ENCODE data around the gene HNRNPM.
"Not testable (repeated sequence)": the region's sequence is repeated elsewhere in the genome, so short reads cannot be mapped to it uniquely, and the experiment has no call there.

HNRNPM gene

GRCh38 chr19:8513036-8513686, 68.4 kb downstream of the HNRNPM start:
- no peak for DNase-seq

DNA sequence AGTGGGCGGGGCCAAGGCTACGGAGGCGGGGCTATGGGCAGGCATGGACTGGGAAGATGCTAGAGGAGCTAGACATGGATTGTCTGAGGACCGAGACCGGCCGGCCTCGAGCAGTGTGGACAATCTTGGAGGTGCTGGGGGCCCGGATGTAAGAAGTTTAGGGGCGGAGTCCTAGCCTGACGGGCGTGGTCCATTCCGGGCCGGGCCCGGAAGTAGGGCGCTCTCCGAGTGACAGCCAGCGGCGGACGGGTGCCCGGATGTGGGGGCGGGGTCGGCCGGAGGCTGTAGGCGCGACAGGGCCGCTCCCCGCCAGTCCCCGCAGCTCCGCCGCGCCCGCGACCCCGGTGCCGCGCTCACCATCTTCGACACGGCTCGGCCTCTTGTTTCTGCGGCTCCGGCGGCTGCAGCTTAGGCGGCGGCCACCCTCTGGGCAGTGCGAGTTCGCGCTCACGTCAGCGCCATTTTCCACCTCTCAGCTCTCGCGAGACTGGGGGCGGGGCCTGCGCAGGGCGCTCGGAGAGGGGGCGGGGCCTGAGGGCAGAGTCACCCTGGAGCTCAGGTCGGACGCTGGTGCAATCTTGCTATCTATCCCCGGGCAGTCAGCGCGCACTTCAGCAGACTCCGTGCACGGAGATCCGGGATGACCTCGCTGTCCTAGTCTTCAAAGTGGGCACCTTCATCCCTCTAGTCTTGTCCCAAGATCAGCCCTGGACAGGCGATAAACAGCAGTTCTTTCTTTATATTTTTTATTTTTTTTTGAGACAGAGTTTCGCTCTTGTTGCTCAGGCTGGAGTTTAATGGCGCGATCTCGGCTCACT, 69.1 kb downstream of the HNRNPM start, which contains the start of gene ZNF414:
Gene ZNF414 (minus strand): TSS at position 481 of the 818 bp plus-strand sequence. CDS start 121 bp downstream, at position 360.
- DNase-seq = peak; percentile 99

DNA sequence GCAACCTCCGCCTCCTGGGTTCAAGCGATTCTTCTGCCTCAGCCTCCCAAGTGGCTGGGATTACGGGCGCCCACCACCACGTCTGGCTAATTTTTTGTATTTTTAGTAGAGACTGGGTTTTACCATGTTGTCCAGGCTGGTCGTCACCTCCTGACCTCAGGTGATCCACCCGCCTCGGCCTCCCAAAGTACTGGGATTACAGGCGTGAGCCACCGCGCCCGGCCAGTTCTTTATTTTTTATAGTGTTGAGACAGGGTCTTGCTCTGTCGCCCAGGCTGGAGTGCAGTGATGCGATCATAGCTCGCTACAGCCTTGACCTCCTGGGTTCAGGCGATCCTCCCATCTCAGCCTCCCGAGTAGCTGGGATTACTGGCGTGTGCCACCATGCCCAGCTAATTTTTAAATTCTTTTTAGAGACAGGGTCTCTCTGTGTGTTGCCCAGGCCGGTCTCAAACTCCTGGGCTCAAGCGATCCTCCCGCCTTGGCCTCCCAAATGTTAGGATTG, 69.8 kb downstream of the HNRNPM start:
- DNase-seq = not testable (repeated sequence)

DNA sequence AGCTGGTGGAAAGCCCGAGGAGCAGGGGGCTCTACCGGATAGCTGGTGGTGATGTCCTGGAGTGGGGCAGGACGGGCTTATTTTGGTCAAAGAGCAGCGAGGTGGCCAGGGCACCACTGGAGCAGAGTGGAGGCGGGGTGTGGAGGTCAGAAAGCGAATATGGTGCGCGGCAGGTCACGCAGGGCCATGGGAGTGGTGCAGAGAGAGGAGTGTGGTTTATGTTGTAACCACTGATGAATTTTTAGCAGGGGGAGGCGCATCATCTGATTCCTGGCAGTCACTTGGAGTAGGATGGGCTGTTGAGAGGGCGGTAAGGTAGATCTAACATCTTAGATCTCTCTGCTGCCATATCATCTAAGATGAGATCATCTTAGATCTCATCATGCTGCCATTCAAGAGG, 70.5 kb downstream of the HNRNPM start:
- peak; percentile 52 for DNase-seq

DNA sequence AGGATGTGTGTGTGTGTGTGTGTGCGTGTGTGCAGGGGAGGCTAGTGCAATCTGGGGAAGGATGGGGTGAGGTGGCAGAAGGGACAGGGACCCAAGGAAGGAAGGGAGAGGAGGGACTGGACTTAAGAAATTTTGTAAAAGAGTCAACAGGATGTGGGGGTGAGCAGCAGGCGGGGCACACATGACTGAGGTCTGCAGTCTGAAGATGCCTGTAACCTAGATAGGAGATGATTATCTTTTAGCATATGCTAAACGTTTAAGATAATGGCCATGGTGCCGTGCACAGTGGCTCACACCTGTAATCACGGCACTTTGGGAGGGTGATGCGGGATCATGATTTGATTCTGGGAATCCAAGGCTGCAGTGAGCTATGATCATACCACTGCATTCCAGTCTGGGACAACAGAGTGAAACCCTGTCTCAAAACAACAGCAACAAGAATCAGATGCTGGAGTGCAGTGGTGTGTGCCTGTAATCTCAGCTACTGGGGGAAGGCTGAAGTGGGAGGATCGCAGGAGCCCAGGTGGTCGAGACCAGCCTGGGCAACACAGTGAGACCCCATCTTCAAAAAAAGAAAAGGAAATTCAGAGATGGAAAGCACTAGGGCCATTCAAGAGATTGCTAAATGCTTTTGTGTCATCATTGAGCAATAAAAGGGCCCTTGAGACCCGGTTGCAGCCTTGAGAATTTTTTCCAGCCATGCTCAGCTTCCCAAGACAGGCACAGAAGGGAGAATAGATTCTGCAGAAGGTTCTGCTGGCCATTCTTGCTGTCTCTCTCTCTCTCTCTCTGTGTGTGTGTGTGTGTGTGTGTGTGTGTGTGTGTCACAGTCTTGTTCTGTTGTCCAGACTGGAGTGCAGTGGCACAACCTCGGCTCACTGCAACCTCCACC, 73.0 kb downstream of the HNRNPM start:
- peak; percentile 54 for DNase-seq

DNA sequence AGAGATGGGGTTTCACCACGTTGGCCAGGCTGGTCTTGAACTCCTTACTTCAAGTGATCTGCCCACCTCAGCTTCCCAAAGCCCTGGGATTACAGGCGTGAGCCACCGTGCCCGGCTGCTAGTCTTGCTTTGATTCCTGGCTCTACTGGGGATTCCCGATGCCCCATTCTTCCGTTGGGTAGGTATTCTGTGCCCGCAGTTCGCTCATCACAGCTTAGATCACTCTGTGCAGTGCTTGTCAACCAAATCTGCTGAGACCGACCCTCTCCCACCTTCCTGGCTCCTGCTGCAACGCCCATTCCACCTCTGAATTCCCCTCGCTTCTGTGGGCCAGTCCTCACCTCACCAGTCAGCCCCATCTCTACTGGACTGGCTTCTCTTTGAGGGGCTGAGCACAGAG, 73.8 kb downstream of the HNRNPM start:
- no peak for DNase-seq

DNA sequence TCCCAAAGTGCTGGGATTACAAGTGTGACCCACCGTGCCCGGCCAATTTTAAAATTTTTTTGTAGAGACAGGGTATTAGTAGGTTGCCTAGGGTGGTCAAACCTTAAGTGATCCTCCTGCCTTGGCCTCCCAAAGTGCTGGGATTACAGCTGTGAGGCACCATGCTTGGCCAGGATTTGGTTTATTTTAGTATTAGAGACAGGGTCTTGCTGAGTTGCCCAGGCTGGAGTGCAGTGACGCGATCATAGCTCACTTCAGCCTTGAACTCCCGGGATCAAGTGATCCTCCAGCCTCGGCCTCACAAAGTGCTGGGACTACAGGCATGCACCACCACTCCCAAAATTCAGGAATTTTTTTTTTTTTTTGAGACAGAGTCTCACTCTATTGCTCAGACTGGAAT, 74.6 kb downstream of the HNRNPM start:
- no peak for DNase-seq

DNA sequence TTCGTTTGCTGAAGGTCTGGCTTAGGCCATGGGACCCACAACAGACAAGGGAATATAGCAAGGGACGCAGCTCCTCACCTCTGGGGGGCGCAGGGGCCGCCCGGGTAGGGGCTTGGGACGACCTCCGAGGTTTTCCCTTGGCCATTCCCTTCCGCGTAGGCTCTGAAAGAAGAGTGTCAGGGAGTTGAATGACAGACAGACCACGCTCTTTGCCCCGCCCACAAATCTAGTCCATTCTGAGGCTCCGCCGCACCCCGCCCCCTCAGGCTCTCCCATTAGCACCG, 80.6 kb downstream of the HNRNPM start:
- DNase-seq = no peak

- no peak for DNase-seq
Observed at GRCh38 chr19:8526345-8527091, 81.7 kb downstream of the HNRNPM start.

DNA sequence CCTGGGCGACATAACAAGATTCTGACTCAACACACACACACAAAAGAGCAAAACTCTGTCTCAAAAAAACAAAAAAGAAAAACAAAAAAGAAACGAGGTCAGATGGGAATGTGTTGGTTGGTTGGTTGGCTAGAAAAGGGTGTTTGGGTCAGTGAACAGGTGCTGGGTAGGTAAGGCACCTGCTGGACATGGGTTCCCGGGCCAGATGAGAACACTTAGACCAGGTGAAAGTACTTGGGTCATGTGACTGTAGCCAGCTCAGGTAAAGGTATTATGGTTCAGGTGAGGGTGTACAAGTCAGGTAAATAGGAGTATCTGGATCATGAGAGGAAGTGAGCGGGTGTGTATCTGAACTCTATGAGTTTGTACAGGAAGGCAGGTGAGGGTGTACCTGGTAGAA, 83.7 kb downstream of the HNRNPM start:
- DNase-seq = no peak

- DNase-seq = no peak
Observed at GRCh38 chr19:8529369-8530006, 84.7 kb downstream of the HNRNPM start.

- DNase-seq = no peak
Observed at GRCh38 chr19:8530061-8530679, 85.4 kb downstream of the HNRNPM start.

DNA sequence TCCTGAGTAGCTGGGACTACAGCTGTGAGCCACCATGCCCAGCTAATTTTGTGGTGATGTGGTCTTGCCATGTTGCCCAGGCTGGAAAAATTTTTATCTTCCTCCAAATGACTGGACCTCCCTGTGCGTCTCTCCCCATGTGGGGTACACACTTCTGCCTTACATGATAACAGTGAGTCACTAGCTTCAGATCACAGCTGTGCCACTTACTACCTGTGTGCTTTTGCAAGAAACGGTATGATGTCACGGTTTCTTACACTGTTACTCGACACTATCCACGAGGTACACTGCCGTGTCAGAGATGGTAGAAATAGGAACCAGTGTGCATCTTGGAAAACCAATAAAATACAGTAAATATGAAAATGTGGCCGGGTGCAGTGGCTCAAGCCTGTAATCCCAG, 86.7 kb downstream of the HNRNPM start:
- DNase-seq = no peak

- no peak for DNase-seq
Observed at GRCh38 chr19:8532225-8532624, 87.5 kb downstream of the HNRNPM start.

GRCh38 chr19:8536282-8536681, 91.5 kb downstream of the HNRNPM start:
- no peak for DNase-seq

DNA sequence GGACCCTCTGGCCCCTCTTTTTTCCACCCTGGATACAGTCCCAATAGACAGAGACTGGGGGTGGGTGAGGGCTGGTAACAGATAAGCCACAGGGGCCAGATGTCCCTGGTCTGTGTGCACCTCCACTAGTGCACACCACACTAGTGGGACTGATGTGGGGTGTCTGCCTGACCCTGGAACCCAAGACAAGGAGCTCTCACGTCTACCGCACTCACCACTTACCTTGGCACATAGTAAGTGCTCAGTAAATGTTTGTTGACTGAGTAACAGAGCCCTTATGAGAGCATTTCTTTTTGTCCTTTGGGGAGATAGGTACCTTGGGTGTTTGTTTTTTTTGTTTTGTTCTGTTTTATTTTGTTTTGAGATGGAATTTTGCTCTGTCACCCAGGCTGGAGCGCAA, 92.3 kb downstream of the HNRNPM start:
- no peak for DNase-seq

All from activated T-cell treated with anti-CD3 and anti-CD28 coated beads, Interleukin-2, amount 50 U/mL, for 1 hour (primary cell).